HG02852 (cell line): ENCODE measurements around the gene KDM3A.
"Not testable (repeated sequence)": the region's sequence is repeated elsewhere in the genome, so short reads cannot be mapped to it uniquely, and the experiment has no call there.

Source experiments
- ATAC-seq: cut with Tn5 transposase; IDR thresholded peaks from one replicate; pipeline ENCODE4 v1.9.1; 2021; ENCODE audit warnings: mild to moderate bottlenecking, moderate library complexity; ENCODE audit not compliant: unreplicated experiment

KDM3A gene

GRCh38 chr2:86476918-86477317 is 35.7 kb downstream of the KDM3A start:
- ATAC-seq, result no peak

GRCh38 chr2:86477349-86477748 is 36.2 kb downstream of the KDM3A start:
- no peak for ATAC-seq

- ATAC-seq, result no peak
Observed at GRCh38 chr2:86480105-86480504, 38.9 kb downstream of the KDM3A start.

GRCh38 chr2:86482034-86482433 is 40.9 kb downstream of the KDM3A start:
- ATAC-seq, result no peak

DNA sequence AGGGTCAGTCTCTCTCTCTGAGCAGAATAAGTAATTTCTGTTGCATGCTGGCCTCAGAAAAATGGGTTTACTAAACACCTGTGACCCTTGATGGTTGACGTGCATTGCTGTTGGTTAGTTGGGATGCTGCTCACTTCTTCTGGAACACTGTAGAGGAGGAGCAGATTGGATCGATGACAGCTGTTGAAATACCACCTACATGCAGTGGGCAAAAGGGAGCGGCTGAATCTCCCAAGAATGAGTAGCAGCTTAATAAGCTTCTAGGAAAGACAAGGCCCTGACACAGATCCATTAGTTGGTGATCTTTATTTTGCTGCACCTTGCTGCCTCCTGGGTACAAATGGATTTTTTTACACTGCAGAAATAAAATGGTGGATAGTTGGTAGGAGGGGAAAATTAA is 43.2 kb downstream of the KDM3A start:
- ATAC-seq, result no peak

- ATAC-seq, result no peak
Observed at GRCh38 chr2:86485103-86485502, 43.9 kb downstream of the KDM3A start.

DNA sequence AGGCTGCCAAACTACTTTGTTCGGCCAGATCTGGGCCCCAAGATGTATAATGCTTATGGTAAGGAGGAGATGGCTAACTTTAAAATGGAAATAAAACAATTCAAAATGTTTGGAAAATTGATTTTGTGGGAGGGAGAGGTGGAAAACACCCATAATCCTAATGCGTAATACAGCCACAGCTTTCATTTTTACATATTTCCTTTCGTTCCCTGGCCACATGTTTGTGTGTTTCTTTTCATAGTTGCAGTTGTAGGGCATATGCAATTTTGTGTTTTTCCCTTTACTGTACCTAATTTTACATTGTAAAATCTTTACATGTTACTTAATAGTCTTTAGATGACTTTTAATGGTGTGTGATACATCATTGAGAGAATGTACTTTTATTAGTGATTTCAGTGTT is 44.6 kb downstream of the KDM3A start:
- ATAC-seq, result no peak

DNA sequence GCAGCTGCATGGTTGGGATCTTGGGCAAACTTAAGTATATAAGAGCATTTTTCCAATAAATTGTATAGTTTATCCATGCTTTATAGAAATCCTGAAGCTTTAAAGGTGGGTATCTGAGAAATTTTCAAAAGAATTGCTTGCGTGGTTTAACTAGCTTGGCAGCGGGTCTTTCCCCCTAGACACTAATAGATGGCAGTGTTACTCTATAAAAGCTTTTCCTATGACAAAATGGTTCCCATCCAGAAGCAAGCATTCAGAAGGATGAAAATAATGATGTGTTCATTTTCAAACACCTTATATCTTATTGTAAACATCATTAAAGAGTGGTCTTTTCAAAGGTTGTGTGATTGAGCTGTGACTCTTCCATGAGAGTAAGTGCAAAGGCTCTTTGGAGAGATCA is 45.9 kb downstream of the KDM3A start:
- ATAC-seq, result no peak

GRCh38 chr2:86488561-86489250 is 47.5 kb downstream of the KDM3A start:
- no peak for ATAC-seq

DNA sequence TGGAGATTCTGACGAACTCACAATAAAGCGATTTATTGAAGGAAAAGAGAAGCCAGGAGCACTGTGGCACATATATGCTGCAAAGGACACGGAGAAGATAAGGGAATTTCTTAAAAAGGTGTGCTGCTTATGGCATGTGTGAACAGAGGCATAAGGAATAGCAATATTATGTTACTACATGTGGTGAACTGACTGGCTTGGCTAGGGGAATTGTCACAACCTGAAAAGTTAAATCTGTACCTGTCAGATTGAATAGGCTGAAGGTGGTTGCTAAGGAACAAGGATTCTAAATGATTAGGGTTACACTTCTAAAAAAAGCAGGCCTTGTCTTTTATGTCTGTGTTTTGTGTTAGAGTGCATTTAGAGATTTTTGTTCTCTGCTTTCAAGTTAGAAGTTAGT is 48.4 kb downstream of the KDM3A start:
- ATAC-seq, result no peak

GRCh38 chr2:86490245-86490644 is 49.1 kb downstream of the KDM3A start:
- ATAC-seq, result no peak

DNA sequence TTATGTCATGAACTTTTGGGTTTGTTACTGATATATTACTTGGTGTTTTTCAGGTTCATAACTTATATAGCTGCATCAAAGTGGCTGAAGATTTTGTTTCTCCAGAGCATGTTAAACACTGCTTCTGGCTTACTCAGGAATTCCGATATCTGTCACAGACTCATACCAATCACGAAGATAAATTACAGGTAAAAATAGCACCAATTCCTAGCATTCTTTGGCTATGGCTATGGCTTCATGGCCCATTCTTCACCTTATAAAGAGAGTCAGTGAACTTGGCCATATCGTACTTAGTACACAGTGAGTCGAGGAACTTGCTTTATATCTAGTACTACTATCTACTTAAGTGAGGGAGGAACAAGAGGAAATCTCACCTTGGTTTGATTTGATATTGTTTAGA is 49.9 kb downstream of the KDM3A start:
- ATAC-seq, result no peak

- no peak for ATAC-seq
Observed at GRCh38 chr2:86492048-86492453, 50.9 kb downstream of the KDM3A start.

- ATAC-seq, result not testable (repeated sequence)
Observed at GRCh38 chr2:86496391-86496790, 55.2 kb downstream of the KDM3A start.

DNA sequence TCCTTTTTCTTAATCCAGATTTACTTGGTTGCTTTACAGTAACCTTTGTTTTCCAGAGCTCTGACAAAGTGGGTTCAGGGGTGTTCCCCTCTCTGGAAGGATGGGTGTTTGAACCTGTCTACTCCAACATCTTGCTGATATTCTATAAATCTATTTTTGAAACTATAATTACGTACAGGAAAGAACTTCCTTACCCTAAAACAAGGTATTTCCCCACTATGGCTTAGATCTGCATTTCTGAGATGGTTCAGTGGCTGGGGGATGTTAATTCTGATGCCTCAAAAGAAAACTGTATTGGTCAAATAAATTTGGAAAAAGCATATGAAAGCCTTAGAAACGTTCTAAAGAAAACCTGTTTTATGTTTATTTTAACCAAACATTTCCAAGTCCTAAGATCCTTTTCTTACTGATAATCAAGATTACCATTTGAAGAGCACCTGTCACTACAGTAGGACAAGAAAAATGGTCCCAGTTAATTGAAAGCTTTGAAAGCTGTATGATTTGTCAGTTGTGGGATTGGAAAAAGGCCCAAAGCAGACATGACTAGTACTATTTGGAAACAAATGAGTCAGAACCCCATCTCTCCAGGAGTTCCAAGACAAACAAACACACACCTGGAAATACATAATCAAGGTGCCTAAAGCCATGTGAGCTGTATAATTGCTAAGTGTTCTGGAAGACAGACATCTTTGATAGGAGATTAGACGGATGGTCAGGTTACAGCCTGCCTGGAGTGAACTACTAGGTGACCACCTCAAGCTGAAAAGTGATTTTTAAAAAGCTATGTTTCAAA is 57.5 kb downstream of the KDM3A start:
- ATAC-seq, result no peak

- ATAC-seq, result no peak
Observed at GRCh38 chr2:86499326-86499725, 58.2 kb downstream of the KDM3A start.

GRCh38 chr2:86500325-86501083 is 59.3 kb downstream of the KDM3A start:
- no peak for ATAC-seq

DNA sequence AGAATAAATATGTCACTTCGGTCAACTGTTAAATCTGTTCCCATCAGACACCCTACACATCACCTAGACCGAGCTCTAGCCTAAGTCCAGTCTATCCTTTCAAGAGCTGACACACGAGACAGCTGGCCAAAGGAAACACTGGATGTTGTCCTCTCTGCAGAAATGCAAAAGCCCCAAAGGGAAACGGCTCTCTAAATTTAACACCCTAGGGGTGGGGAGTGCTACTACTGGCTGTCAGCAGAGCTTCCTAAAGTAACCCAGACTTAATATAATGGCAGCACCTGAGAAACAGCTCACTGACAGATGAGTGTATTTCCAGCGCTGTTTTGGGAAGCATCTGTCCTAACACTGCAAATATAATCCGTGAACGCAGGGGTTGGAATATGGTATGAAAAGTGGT is 66.4 kb downstream of the KDM3A start:
- no peak for ATAC-seq

DNA sequence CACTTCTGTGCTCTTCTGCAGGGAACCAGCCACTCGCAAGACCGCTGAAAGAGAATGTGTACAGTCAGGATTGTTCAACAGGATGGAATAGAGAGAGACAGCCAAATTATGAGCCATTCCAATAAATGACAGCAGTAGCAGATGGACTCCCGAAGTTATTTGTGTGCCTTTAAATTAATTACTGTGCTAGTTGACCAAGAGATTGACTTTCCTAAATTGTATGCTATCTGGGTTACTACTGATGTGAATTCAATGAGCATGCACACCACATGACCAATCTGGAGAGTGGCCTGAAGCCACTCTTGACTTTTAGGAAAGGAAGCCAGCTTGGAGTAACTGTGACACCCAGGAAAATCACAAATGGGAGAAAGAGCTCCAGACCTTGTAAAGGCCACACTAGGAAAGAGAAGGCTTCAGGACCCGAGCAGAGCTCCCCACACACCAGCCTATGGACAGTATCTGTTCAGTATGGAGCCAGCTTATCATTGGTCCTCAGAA is 69.3 kb downstream of the KDM3A start:
- ATAC-seq, result no peak

- no peak for ATAC-seq
Observed at GRCh38 chr2:86512034-86512433, 70.9 kb downstream of the KDM3A start.

DNA sequence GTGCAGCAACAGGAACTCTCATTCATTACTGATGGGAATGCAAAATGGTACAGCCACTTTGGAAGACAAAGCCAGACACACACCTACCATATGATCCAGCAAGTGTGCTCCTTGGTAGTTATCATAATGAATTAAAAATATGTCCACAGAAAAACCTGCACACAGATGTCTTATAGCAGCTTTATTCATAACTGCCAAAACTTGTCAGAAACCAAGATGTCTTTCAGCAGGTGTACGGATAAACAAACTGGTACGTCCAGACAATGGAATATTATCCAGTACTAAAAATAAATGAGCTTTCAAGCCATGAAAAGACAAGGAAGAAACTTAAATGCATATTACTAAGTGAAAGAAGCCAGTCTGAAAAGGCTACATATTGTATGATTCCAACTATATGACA is 71.7 kb downstream of the KDM3A start:
- no peak for ATAC-seq
